NT2/D1 (cell line): ENCODE measurements around the gene AQR.
A peak's percentile ranks its signal among the peaks of the same experiment; 100 is the strongest.

ENCODE experiments used
- DNase-seq: peaks from one replicate; pipeline ENCODE4 v3.0.0-alpha.2; 2011; ENCODE audit warnings: low read depth, low spot score
- H3K27me3 ChIP-seq: 2 replicates; pipeline ENCODE4 v1.6.0; 2011; ENCODE audit warnings: mild to moderate bottlenecking; ENCODE audit not compliant: insufficient read length, insufficient read depth
- H3K36me3 ChIP-seq: 2 replicates; pipeline ENCODE4 v1.6.1; 2011; ENCODE audit warnings: mild to moderate bottlenecking, low read length, mixed read lengths; ENCODE audit not compliant: insufficient read depth, insufficient read length
- H3K4me1 ChIP-seq: 2 replicates; pipeline ENCODE4 v1.5.1; 2011; ENCODE audit not compliant: insufficient read depth, insufficient read length
- H3K4me3 ChIP-seq: 2 replicates; pipeline ENCODE4 v1.5.1; 2011; ENCODE audit warnings: low read depth; ENCODE audit not compliant: insufficient read length
- H3K9ac ChIP-seq: 2 replicates; pipeline ENCODE4 v1.6.0; 2011; ENCODE audit warnings: low read depth; ENCODE audit not compliant: insufficient read length
- H3K9me3 ChIP-seq: 2 replicates; pipeline ENCODE4 v1.5.1; 2011; ENCODE audit warnings: mild to moderate bottlenecking, low read length; ENCODE audit not compliant: insufficient read depth
- SUZ12 ChIP-seq: IDR thresholded peaks from 2 replicates; pipeline ENCODE4 v1.6.1; 2011; ENCODE audit not compliant: insufficient read length, insufficient read depth; ENCODE audit errors: extremely low read depth
- YY1 ChIP-seq: IDR thresholded peaks from 2 replicates; pipeline ENCODE4 v1.6.1; 2011; ENCODE audit not compliant: insufficient read length, insufficient read depth
- ZNF274 ChIP-seq: IDR thresholded peaks from 2 replicates; pipeline ENCODE4 v1.6.1; 2011; ENCODE audit warnings: mild to moderate bottlenecking, low read depth, low read length

AQR gene

DNA sequence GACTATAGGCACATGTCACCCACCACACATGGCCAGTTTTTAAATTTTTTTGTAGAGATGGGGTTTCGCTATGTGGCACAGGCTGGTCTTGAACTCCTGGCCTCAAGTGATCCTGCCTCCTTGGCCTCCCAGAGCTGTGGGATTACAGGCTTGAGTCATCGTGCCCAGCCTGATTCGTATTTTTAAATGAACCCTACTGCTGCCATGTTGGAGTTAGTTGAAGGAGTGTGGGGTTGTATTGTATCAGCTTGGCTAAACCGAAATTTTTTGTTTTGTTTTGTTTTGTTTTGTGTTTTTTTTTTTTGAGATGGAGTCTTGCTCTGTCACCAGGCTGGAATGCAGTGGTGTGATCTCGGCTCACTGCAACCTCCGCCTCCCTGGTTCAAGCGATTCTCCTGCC is 30.4 kb upstream of the AQR start:
- TF ChIP-seq YY1 (no peak), SUZ12 (no peak), ZNF274 (no peak)
- H3K27me3 ChIP-seq: no peaks in the 10 kb centered on the region
- no peaks in the 10 kb centered on the region for H3K9me3 ChIP-seq
- no peak overlapping the region for H3K9ac ChIP-seq
- H3K4me3 ChIP-seq: no peak overlapping the region
- no peak for DNase-seq
- no peaks in the 10 kb centered on the region for H3K36me3 ChIP-seq
- no peaks in the 10 kb centered on the region for H3K4me1 ChIP-seq

DNA sequence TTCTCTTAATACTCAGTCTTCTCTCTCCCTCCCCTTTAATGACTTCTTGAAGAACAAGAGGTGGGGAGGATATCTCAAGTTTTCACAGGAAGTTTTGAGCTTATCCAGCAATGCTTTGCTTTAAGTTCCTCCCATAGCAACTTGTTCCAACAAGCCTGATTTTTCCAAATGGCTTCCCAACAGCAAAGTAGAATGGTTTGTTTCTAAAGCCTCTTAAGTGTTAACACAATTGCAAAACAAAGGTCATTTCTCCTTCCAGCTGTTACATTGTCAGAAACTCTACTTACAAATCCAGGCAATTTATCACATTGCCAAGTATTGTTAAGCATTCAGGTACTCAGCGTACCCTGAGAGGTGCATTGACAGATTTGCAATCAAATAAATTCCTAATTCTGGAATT is 25.4 kb upstream of the AQR start:
- no peaks in the 10 kb centered on the region for H3K36me3 ChIP-seq
- no peaks in the 10 kb centered on the region for H3K27me3 ChIP-seq
- no peak overlapping the region for H3K9ac ChIP-seq
- H3K4me1 ChIP-seq: no peaks in the 10 kb centered on the region
- DNase-seq: peak; percentile 13
- H3K9me3 ChIP-seq: no peaks in the 10 kb centered on the region
- H3K4me3 ChIP-seq: no peak overlapping the region
- TF ChIP-seq SUZ12 (no peak), ZNF274 (no peak), YY1 (no peak)

DNA sequence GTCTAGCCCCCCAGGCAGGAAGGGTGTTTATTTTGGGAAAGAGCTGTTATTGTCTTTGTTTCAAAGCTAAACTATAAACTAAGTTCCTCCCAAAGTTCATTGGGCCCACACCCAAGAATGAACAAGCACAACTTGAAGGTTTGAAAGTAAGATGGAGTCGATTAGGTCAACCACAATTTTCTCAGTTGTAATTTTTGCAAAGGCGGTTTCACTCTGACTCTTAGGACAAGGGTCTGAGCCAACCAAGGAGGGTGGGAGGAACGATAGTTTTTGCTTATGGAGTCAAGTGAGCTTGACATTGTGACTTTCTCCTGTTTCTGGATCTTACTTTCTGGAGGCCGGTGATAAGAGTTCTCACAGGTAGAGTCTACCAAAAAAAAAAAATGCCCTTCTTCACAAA is 24.3 kb upstream of the AQR start:
- no peak for DNase-seq
- TF ChIP-seq YY1: no peak
- TF ChIP-seq ZNF274: no peak
- TF ChIP-seq SUZ12: no peak

GRCh38 chr15:34993412-34993811 is 23.9 kb upstream of the AQR start:
- DNase-seq: no peak

More for the DNA sequence above, 24.3 kb upstream of the AQR start:
- Histone ChIP-seq H3K4me1 (no peaks in the 10 kb centered on the region), H3K9ac (no peak overlapping the region), H3K4me3 (no peak overlapping the region), H3K9me3 (no peaks in the 10 kb centered on the region), H3K27me3 (no peaks in the 10 kb centered on the region), H3K36me3 (no peaks in the 10 kb centered on the region)

DNA sequence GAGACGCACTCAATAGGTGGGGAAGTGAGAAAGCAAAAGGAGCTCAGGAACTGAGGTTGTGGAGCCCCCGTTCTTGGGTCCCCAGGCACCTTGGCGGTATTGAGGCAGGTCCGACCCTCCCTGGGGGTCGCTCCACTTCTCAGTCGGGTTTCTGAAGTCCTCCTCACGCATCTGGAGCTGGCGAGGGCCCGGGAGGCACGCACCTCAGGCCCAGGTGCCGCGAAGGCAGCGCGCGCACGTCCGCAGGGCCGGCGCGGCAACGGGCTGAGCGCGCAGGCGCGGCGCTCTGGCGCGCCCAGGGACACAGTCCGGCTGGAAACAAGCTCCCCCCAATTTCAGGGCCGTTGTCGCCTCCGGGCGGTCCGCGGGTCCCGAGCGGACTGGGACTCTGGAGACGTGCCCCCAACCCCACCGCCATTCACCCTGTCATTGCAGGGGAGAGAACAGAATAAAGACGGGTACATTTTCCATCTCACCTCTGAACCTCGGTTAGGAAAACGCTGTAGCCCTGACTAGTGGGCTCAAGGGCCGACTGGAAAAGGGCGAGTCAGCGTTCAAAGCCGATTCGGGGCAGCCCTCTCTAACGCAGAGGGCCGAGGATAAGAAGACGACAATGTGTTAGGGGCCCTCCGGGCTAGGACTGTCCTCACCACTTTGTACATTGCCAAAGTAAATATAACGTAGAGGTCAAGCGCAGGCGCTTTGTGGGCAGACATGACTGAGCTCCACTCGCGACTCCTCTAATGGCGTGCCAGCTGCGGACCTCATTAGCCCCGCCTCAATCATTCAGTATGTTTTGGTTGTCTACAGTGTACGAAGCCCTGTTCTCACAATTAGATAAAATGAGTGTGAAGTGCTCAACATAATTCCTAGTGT is 18.7 kb upstream of the AQR start, which contains the start of gene ZNF770:
ZNF770 (minus strand) TSS at position 261 of the 876 bp plus-strand sequence. CDS start 4,853 bp downstream, outside the sequence.
- Histone ChIP-seq H3K4me3 (peak within 1 kb of the TSS; percentile 97), H3K27me3 (no peaks in the 10 kb centered on the region), H3K9me3 (no peaks in the 10 kb centered on the region), H3K36me3 (peaks cover 30% of the 10 kb centered on the region), H3K4me1 (no peaks in the 10 kb centered on the region), H3K9ac (peak within 1 kb of the TSS; percentile 97)
- TF ChIP-seq YY1 (no peak), SUZ12 (no peak), ZNF274 (no peak)
- peak; percentile 40 for DNase-seq

More at GRCh38 chr15:34993412-34993811, 23.9 kb upstream of the AQR start:
- TF ChIP-seq SUZ12 (no peak), YY1 (no peak), ZNF274 (no peak)
- Histone ChIP-seq H3K9me3 (no peaks in the 10 kb centered on the region), H3K4me3 (no peak overlapping the region), H3K4me1 (no peaks in the 10 kb centered on the region), H3K36me3 (no peaks in the 10 kb centered on the region), H3K9ac (no peak overlapping the region), H3K27me3 (no peaks in the 10 kb centered on the region)

- TF ChIP-seq YY1 (no peak), ZNF274 (no peak), SUZ12 (no peak)
- Histone ChIP-seq H3K9ac (peak overlapping the region; percentile 97), H3K4me3 (peak overlapping the region; percentile 97), H3K4me1 (no peaks in the 10 kb centered on the region), H3K9me3 (no peaks in the 10 kb centered on the region), H3K36me3 (peaks cover 36% of the 10 kb centered on the region), H3K27me3 (no peaks in the 10 kb centered on the region)
- no peak for DNase-seq
Observed at GRCh38 chr15:34987609-34988026, 18.1 kb upstream of the AQR start.

- H3K36me3 ChIP-seq: peaks cover 39% of the 10 kb centered on the region
- H3K27me3 ChIP-seq: no peaks in the 10 kb centered on the region
- no peaks in the 10 kb centered on the region for H3K4me1 ChIP-seq
- peak overlapping the region; percentile 97 for H3K9ac ChIP-seq
- TF ChIP-seq ZNF274: no peak
- TF ChIP-seq YY1: no peak
- no peak for TF ChIP-seq SUZ12
- peak overlapping the region; percentile 97 for H3K4me3 ChIP-seq
- DNase-seq: no peak
- H3K9me3 ChIP-seq: no peaks in the 10 kb centered on the region
Observed at GRCh38 chr15:34986771-34987480, 17.4 kb upstream of the AQR start.
